IMR-90 (cell line): ENCODE measurements around the gene CLIC1. TPM values are rescaled to one million over a fixed set of nuclear protein-coding genes. Genes with fewer than 3 reads are reported as not detected.
A peak's percentile ranks its signal among the peaks of the same experiment; 100 is the strongest.

Experiments used
- ATAC-seq: fragments of 200-7000 bp; cut with Tn5 transposase; 2 replicates; pipeline ENCODE4 v1.9.1; 2020; ENCODE audit warnings: low read depth, mild to moderate bottlenecking, moderate library complexity
- BruUV-seq: library from RNA; stranded (reverse); fragments of 400-500 nt; replicated peaks from 2 replicates; lab custom pipeline; 2021; lab: Mats Ljungman, UMichigan
- CTCF ChIA-PET: fragments of 300-600 bp; formaldehyde crosslinking; extraction: SDS; loops from one replicate; lab custom pipeline; 2021; ENCODE audit warnings: antibody characterized with exemption; lab: Yijun Ruan, JAX
- POLR2A ChIA-PET: fragments of 300-600 bp; sonication (Branson Sonifier 250); formaldehyde crosslinking; loops from one replicate; lab custom pipeline; 2022; ENCODE audit warnings: antibody characterized with exemption; ENCODE audit not compliant: unreplicated experiment; lab: Charles Lee
- DNase-seq: peaks from one replicate; pipeline ENCODE4 v3.0.0; 2013
- H2AFZ ChIP-seq: replicated peaks from 2 replicates; pipeline ENCODE3; 2013; ENCODE audit warnings: low read length, mild to moderate bottlenecking; ENCODE audit not compliant: poor library complexity
- H2AK5ac ChIP-seq: 2 replicates; pipeline ENCODE4 v1.6.1; 2013; ENCODE audit warnings: low read depth, low read length, inconsistent platforms
- H2AK9ac ChIP-seq: replicated peaks from 2 replicates; pipeline ENCODE3; 2013; ENCODE audit warnings: mild to moderate bottlenecking, low read depth, low read length, moderate library complexity; ENCODE audit not compliant: poor library complexity
- H2BK120ac ChIP-seq: 2 replicates; pipeline ENCODE4 v1.6.1; 2013; ENCODE audit warnings: low read depth, low read length, inconsistent platforms
- H2BK15ac ChIP-seq: 3 replicates; pipeline ENCODE4 v1.6.1; 2013; ENCODE audit warnings: low read depth, low read length, inconsistent platforms
- H2BK20ac ChIP-seq: 2 replicates; pipeline ENCODE4 v1.6.1; 2013; ENCODE audit warnings: low read depth, mild to moderate bottlenecking, inconsistent platforms, low read length, moderate library complexity
- H2BK5ac ChIP-seq: 2 replicates; pipeline ENCODE4 v1.6.1; 2013; ENCODE audit warnings: mild to moderate bottlenecking, low read depth, low read length, inconsistent platforms; ENCODE audit not compliant: poor library complexity, severe bottlenecking
- H3K14ac ChIP-seq: replicated peaks from 2 replicates; pipeline ENCODE4 v1.6.1; 2013; ENCODE audit warnings: low read depth, low read length, inconsistent platforms
- H3K18ac ChIP-seq: 2 replicates; pipeline ENCODE4 v1.6.1; 2013; ENCODE audit warnings: low read depth, low read length, control low read depth
- H3K23ac ChIP-seq: 2 replicates; pipeline ENCODE4 v1.6.1; 2013; ENCODE audit warnings: low read depth, low read length, inconsistent platforms
- H3K27ac ChIP-seq: 2 replicates; pipeline ENCODE4 v1.5.1; 2013; ENCODE audit warnings: mild to moderate bottlenecking, control low read depth, low read length; ENCODE audit not compliant: insufficient read depth
- H3K27me3 ChIP-seq: 2 replicates; pipeline ENCODE4 v1.6.1; 2013; ENCODE audit warnings: low read length; ENCODE audit not compliant: control insufficient read depth, insufficient read depth
- H3K36me3 ChIP-seq: 2 replicates; pipeline ENCODE4 v1.6.1; 2013; ENCODE audit warnings: low read length, mixed read lengths; ENCODE audit not compliant: control insufficient read depth, insufficient read depth
- H3K4ac ChIP-seq: 2 replicates; pipeline ENCODE4 v1.6.1; 2013; ENCODE audit warnings: low read depth, low read length, inconsistent platforms
- H3K4me1 ChIP-seq: 2 replicates; pipeline ENCODE4 v1.6.1; 2013; ENCODE audit warnings: low read length, mixed read lengths; ENCODE audit not compliant: control insufficient read depth, insufficient read depth
- H3K4me2 ChIP-seq: 2 replicates; pipeline ENCODE4 v1.6.1; 2013; ENCODE audit warnings: low read depth, mild to moderate bottlenecking, control low read depth, low read length, moderate library complexity
- H3K4me3 ChIP-seq: 2 replicates; pipeline ENCODE4 v1.5.1; 2013; ENCODE audit warnings: low read depth, mild to moderate bottlenecking, control low read depth, low read length, moderate library complexity; ENCODE audit not compliant: insufficient read depth
- H3K56ac ChIP-seq: 2 replicates; pipeline ENCODE4 v1.6.1; 2013; ENCODE audit warnings: low read length, inconsistent platforms; ENCODE audit not compliant: insufficient read depth; ENCODE audit errors: extremely low read depth
- H3K79me1 ChIP-seq, 2 experiments: 2 replicates each; pipeline ENCODE4 v1.6.1; 2013; ENCODE audit warnings: low read length in 2 of 2, inconsistent platforms in 1 of 2, low read depth in 1 of 2
- H3K9ac ChIP-seq: 2 replicates; pipeline ENCODE4 v1.6.1; 2013; ENCODE audit warnings: low read depth, low read length, control low read depth
- H3K9me1 ChIP-seq: 2 replicates; pipeline ENCODE4 v1.6.1; 2013; ENCODE audit warnings: low read length, inconsistent platforms; ENCODE audit not compliant: insufficient read depth
- H3K9me3 ChIP-seq: 2 replicates; pipeline ENCODE4 v1.6.1; 2013; ENCODE audit warnings: low read length; ENCODE audit not compliant: control insufficient read depth, insufficient read depth
- H4K20me1 ChIP-seq: 2 replicates; pipeline ENCODE4 v1.6.1; 2013; ENCODE audit warnings: low read length, inconsistent platforms; ENCODE audit not compliant: insufficient read depth
- H4K5ac ChIP-seq: 2 replicates; pipeline ENCODE4 v1.6.1; 2013; ENCODE audit warnings: mild to moderate bottlenecking, low read depth, low read length, control low read depth
- H4K8ac ChIP-seq, 2 experiments: 2 replicates each; pipeline ENCODE4 v1.6.1; 2013; ENCODE audit warnings: low read depth in 2 of 2, low read length in 2 of 2, control low read depth in 1 of 2, inconsistent platforms in 1 of 2
- H4K91ac ChIP-seq: 2 replicates; pipeline ENCODE4 v1.6.1; 2013; ENCODE audit warnings: low read depth, low read length, inconsistent platforms; ENCODE audit not compliant: insufficient read depth
- BHLHE40 ChIP-seq: fragments of 150-350 bp; IDR thresholded peaks from 2 replicates; pipeline ENCODE4 v1.6.1; 2016; ENCODE audit warnings: mild to moderate bottlenecking, low read depth, low read length
- CEBPB ChIP-seq: IDR thresholded peaks from 2 replicates; pipeline ENCODE4 v1.6.1; 2012; ENCODE audit warnings: low read depth, low read length, improper control_type of control experiment
- CHD1 ChIP-seq: IDR thresholded peaks from 2 replicates; pipeline ENCODE4 v1.6.1; 2012; ENCODE audit warnings: low read depth, low read length, improper control_type of control experiment
- MAFK ChIP-seq: IDR thresholded peaks from 2 replicates; pipeline ENCODE4 v1.6.1; 2012; ENCODE audit warnings: low read depth, low read length, improper control_type of control experiment
- MAZ ChIP-seq: IDR thresholded peaks from 2 replicates; pipeline ENCODE4 v1.6.1; 2012; ENCODE audit warnings: low read depth, mild to moderate bottlenecking, low read length, improper control_type of control experiment, moderate library complexity, borderline replicate concordance
- NFE2L2 ChIP-seq: fragments of 150-350 bp; IDR thresholded peaks from 2 replicates; pipeline ENCODE4 v1.6.1; 2016; ENCODE audit warnings: low read depth, mild to moderate bottlenecking, low read length
- POLR2A ChIP-seq: IDR thresholded peaks from 2 replicates; pipeline ENCODE4 v1.6.1; 2012; ENCODE audit warnings: mild to moderate bottlenecking, low read depth, low read length
- RAD21 ChIP-seq: IDR thresholded peaks from 2 replicates; pipeline ENCODE4 v1.6.1; 2012; ENCODE audit warnings: low read length, improper control_type of control experiment
- RCOR1 ChIP-seq: IDR thresholded peaks from 2 replicates; pipeline ENCODE4 v1.6.1; 2012; ENCODE audit warnings: mild to moderate bottlenecking, low read length, improper control_type of control experiment; ENCODE audit not compliant: insufficient replicate concordance
- RFX5 ChIP-seq: IDR thresholded peaks from 2 replicates; pipeline ENCODE4 v1.8.0; 2012; ENCODE audit warnings: low read depth, mild to moderate bottlenecking, low read length, moderate library complexity
- SMC3 ChIP-seq: fragments of 150-350 bp; IDR thresholded peaks from 2 replicates; pipeline ENCODE4 v1.6.1; 2016; ENCODE audit warnings: low read depth, mild to moderate bottlenecking, antibody characterized with exemption, low read length, moderate library complexity
- WGBS, 2 experiments: methylation state at CpG; one replicate each; pipeline versions ENCODE4 v1.1.5 to v1.1.7; 2013; ENCODE audit warnings: missing lambda C conversion rate in 2 of 2; ENCODE audit not compliant: insufficient read length in 1 of 2; ENCODE audit errors: extremely low coverage in 2 of 2; 5-methylcytosine and 5-hydroxymethylcytosine counted together
- dilution Hi-C: fragments of 300-500 bp; cut with HindIII; formaldehyde crosslinking; loops from one replicate; pipeline ENCODE4 v1.14.3; 2018; ENCODE audit warnings: low sequenced_read_pairs; ENCODE audit not compliant: unreplicated experiment
- in situ Hi-C: fragments of 300-500 bp; cut with MboI; formaldehyde crosslinking; loops from 3 replicates; pipeline ENCODE4 v1.14.3; 2019; ENCODE audit warnings: low sequenced_read_pairs, inconsistent platforms, mixed read lengths
- intact Hi-C: fragments of 100-400 bp; cut with micrococcal nuclease; formaldehyde crosslinking; loops from 2 replicates; pipeline ENCODE4 v1.10.0; 2022
- polyA plus RNA-seq, 3 experiments: library from polyadenylated mRNA; depleted of rRNA; stranded (reverse); fragments of >200 nt; gene quantifications; 2 replicates each; pipeline ENCODE4 v1.2.3, GENCODE V29; 2012; ENCODE audit warnings: low replicate concordance in 1 of 3
- total RNA-seq: library from RNA; depleted of rRNA; stranded (reverse); fragments of >200 nt; gene quantifications from 2 replicates; pipeline ENCODE4 v1.2.3, GENCODE V29; 2012
- TF ChIP-seq, protein P1 (sequence below): fragments of 150-350 bp; IDR thresholded peaks from 2 replicates; pipeline ENCODE4 v1.6.1; 2016; ENCODE audit warnings: low read depth, mild to moderate bottlenecking, low read length, moderate library complexity, borderline replicate concordance
- TF ChIP-seq, protein P2 (sequence below): fragments of 150-350 bp; IDR thresholded peaks from 2 replicates; pipeline ENCODE4 v1.6.1; 2017; ENCODE audit warnings: mild to moderate bottlenecking, antibody characterized with exemption, low read length, low read depth
- TF ChIP-seq, protein P3 (sequence below): conservative IDR thresholded peaks from 2 replicates; pipeline ENCODE4 v1.5.1; 2012; ENCODE audit warnings: mild to moderate bottlenecking, low read depth, low read length, improper control_type of control experiment

Gene CLIC1
- total and polyA plus RNA-seq, 2 of the 4 experiments (the other 2 are of a cell fraction) = 706 to 1,185 TPM

DNA sequence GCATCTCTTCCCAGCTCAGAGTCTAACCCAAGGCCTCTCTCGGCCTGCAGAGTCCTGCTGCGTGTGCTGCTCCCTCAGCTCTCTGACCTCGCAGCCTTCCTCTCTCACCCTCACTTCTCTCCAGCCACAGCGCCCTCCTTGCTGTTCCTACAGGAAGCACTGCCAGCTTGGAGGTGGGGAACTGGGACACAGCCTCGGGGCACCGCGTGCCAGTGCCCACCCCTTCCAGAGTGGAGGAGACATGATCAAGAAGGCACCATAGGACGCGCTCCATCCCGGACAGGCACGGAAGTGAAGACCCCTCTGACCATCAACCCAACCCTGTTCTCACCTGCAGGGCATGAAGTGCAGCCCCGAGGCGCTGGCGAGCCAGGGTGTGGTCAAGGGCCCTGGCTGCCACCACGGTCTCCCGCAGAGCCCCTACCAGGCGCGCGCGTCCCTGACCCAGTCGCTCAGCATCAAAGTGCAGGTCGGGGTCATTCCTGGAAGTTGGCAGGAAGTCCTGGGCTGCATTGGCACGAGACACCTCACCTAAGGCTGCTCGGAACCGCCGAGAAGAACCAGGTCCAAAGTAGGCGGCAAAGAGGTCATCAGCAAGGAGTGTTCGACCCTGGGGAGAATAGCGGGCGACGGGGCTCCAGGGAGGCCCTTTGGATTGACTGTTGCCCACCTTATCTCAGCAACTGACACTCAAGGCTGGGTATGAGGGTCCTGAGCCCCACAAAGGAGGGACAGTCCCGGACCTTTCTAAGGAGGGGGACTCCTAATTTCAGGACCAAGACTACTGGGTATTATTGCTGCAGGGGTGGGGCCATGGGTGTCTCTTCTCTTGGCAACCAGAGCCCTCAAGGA lies 39.5 kb upstream of the CLIC1 start:
- peak overlapping the region; percentile 96 for H2AK9ac ChIP-seq
- H2BK5ac ChIP-seq = no peak overlapping the region
- H3K23ac ChIP-seq = no peak overlapping the region
- no peak overlapping the region for H4K5ac ChIP-seq
- 91% methylated on average over 17 of the region's 32 CpGs; no CpG with 5 or more reads in 1 of the 2 experiments for WGBS, 2 experiments
- no peak for DNase-seq
- no peak overlapping the region for H4K8ac ChIP-seq
- in situ Hi-C loops (no loop called here), intact Hi-C loops (no loop called here), dilution Hi-C loops (no loop called here)
- H3K4ac ChIP-seq = no peak overlapping the region
- CTCF ChIA-PET = interaction anchor here (0.9 to 1.2 kb wide), 2 partner anchors 15 to 20 kb away, joined by 3 to 4 read pairs; partner anchors contain the start of gene VARS1
- H3K9me3 ChIP-seq = no peaks in the 10 kb centered on the region
- peak overlapping the region; percentile 41 for H2AFZ ChIP-seq
- H2BK15ac ChIP-seq = no peak overlapping the region
- H3K9ac ChIP-seq = no peak overlapping the region
- H2BK20ac ChIP-seq = no peak overlapping the region
- peaks cover 10% of the 10 kb centered on the region for H3K4me1 ChIP-seq
- H4K91ac ChIP-seq = no peak overlapping the region
- H3K27me3 ChIP-seq = no peaks in the 10 kb centered on the region
- H3K27ac ChIP-seq = no peak overlapping the region
- H4K20me1 ChIP-seq = no peaks in the 10 kb centered on the region
- H2BK120ac ChIP-seq = no peak overlapping the region
- H3K14ac ChIP-seq = no peak overlapping the region
- BruUV-seq = no TSS peak
- no peak overlapping the region for H3K18ac ChIP-seq
- 0 out of 2 replicates have a peak, but pooled peaks cover 8% of the 10 kb centered on the region for H3K9me1 ChIP-seq
- 0 out of 4 replicates have a peak, but pooled peaks cover 0 to 2% of the 10 kb centered on the region in 2 experiments for H3K79me1 ChIP-seq
- no peak overlapping the region for H3K56ac ChIP-seq
- H3K36me3 ChIP-seq = peaks cover 27% of the 10 kb centered on the region
- TF ChIP-seq BHLHE40 (no peak), POLR2A (no peak), RFX5 (no peak), NFE2L2 (no peak), MAFK (no peak), RAD21 (no peak), SMC3 (no peak), RCOR1 (no peak), CHD1 (no peak), MAZ (no peak), CEBPB (no peak)
- TF ChIP-seq, protein P1, sequence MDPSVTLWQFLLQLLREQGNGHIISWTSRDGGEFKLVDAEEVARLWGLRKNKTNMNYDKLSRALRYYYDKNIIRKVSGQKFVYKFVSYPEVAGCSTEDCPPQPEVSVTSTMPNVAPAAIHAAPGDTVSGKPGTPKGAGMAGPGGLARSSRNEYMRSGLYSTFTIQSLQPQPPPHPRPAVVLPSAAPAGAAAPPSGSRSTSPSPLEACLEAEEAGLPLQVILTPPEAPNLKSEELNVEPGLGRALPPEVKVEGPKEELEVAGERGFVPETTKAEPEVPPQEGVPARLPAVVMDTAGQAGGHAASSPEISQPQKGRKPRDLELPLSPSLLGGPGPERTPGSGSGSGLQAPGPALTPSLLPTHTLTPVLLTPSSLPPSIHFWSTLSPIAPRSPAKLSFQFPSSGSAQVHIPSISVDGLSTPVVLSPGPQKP = no peak
- TF ChIP-seq, protein P2, sequence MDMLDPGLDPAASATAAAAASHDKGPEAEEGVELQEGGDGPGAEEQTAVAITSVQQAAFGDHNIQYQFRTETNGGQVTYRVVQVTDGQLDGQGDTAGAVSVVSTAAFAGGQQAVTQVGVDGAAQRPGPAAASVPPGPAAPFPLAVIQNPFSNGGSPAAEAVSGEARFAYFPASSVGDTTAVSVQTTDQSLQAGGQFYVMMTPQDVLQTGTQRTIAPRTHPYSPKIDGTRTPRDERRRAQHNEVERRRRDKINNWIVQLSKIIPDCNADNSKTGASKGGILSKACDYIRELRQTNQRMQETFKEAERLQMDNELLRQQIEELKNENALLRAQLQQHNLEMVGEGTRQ = no peak
- TF ChIP-seq, protein P3, sequence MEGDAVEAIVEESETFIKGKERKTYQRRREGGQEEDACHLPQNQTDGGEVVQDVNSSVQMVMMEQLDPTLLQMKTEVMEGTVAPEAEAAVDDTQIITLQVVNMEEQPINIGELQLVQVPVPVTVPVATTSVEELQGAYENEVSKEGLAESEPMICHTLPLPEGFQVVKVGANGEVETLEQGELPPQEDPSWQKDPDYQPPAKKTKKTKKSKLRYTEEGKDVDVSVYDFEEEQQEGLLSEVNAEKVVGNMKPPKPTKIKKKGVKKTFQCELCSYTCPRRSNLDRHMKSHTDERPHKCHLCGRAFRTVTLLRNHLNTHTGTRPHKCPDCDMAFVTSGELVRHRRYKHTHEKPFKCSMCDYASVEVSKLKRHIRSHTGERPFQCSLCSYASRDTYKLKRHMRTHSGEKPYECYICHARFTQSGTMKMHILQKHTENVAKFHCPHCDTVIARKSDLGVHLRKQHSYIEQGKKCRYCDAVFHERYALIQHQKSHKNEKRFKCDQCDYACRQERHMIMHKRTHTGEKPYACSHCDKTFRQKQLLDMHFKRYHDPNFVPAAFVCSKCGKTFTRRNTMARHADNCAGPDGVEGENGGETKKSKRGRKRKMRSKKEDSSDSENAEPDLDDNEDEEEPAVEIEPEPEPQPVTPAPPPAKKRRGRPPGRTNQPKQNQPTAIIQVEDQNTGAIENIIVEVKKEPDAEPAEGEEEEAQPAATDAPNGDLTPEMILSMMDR = no peak
- H2AK5ac ChIP-seq = 0 out of 2 replicates have a peak overlapping the region, but pooled peaks have one; percentile 31
- ATAC-seq = no peak
- H3K4me3 ChIP-seq = no peak overlapping the region
- POLR2A ChIA-PET = no interaction called here
- H3K4me2 ChIP-seq = no peak overlapping the region
